Measurements from ENCODE around the gene PEPD. TPM values are rescaled to one million over a fixed set of nuclear protein-coding genes. Genes with fewer than 3 reads are reported as not detected.

Gene PEPD
- total RNA-seq, 1 experiment from 2014 or later, result 40.5 TPM

DNA sequence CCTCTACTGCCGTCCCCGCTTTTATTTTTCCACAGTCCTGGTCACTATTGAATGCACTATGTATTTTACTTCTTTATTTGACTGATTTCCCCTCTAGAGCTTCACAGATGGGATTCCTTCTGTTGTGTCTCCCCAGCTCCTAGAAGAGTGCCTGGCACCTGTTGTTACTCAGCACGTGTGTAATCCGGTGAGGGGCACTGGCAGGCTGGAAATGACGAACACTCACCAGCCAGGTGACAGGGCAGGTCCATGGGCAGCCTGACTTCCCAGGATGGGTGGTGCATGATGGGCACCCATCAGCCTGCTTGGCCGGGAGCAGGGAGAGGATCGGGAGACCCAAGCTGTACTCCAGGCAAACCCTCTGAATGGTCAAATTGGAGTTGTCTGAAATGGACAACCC lies 80.9 kb downstream of the PEPD start:
- DNase-seq (ENCODE audit: low read depth, low spot score), result no peak
- Histone ChIP-seq H3K9me3 (ENCODE audit: control insufficient read depth in 1 of 2, insufficient read depth in 1 of 2, low read depth in 1 of 2, low read length in 2 of 2) (no peaks in the 10 kb centered on the region), H3K4me1 (ENCODE audit: control insufficient read depth in 1 of 2, insufficient read depth in 2 of 2, low read length in 2 of 2) (no peaks in the 10 kb centered on the region), H3K4me3 (replicated peaks in 1 of 2; ENCODE audit: low read depth in 1 of 2, low read length in 2 of 2) (no peak overlapping the region), H3K27me3 (ENCODE audit: insufficient read depth, low read length) (no peaks in the 10 kb centered on the region), H4K20me1 (ENCODE audit: insufficient read depth) (no peaks in the 10 kb centered on the region), H2AFZ (ENCODE audit: low read depth, low read length, poor library complexity, severe bottlenecking) (no peak overlapping the region), H3K9me2 (ENCODE audit: insufficient read depth) (no peaks in the 10 kb centered on the region), H3K36me3 (ENCODE audit: control insufficient read depth in 1 of 2, insufficient read depth in 2 of 2, low read length in 2 of 2) (no peaks in the 10 kb centered on the region), H3K4me2 (ENCODE audit: low read length) (no peak overlapping the region), H3K27ac (ENCODE audit: low read depth, low read length) (no peak overlapping the region), H3K79me2 (ENCODE audit: insufficient read depth, low read length) (no peaks in the 10 kb centered on the region), H3K9ac (ENCODE audit: low read length) (no peak overlapping the region)
- ChIA-PET RAD21 (ENCODE audit: low non-redundant PET in 1 of 2, low total read pairs in 2 of 2, uncharacterized antibody in 2 of 2, unreplicated experiment in 2 of 2) (no interaction called here), CTCF (interaction anchor here (1.6 kb wide), 1 partner anchor 10 kb away, joined by 4 read pairs; no protein-coding TSS in a partner anchor), POLR2A (no interaction called here)
- TF ChIP-seq EZH2 (IDR thresholded peaks at IDR 0.05) (no peak), EGR1 (IDR thresholded peaks at IDR 0.05; ENCODE audit: low read depth) (no peak), ZFX (IDR thresholded peaks at IDR 0.05) (no peak), TCF7L2 (IDR thresholded peaks at IDR 0.05; ENCODE audit: borderline replicate concordance, extremely low read depth, insufficient read depth, insufficient read length) (no peak), YY1 (IDR thresholded peaks at IDR 0.05; ENCODE audit: extremely low read depth, insufficient replicate concordance, low read depth, low read length) (no peak), CBX3 (IDR thresholded peaks at IDR 0.05; ENCODE audit: low read depth) (no peak), SIN3A (IDR thresholded peaks at IDR 0.05; ENCODE audit: low read depth) (no peak), ELF1 (IDR thresholded peaks at IDR 0.05; ENCODE audit: borderline replicate concordance, low read depth) (no peak), POLR2A (IDR thresholded peaks at IDR 0.05; ENCODE audit: borderline replicate concordance, extremely low read depth, insufficient read depth, insufficient read length) (no peak), SRF (IDR thresholded peaks at IDR 0.05; ENCODE audit: low read depth) (no peak), RAD21 (IDR thresholded peaks at IDR 0.05; ENCODE audit: low read depth) (no peak), FOSL1 (IDR thresholded peaks at IDR 0.05; ENCODE audit: low read depth) (no peak), SP1 (IDR thresholded peaks at IDR 0.05; ENCODE audit: low read depth) (no peak), JUND (IDR thresholded peaks at IDR 0.05) (no peak), ZNF274 (IDR thresholded peaks at IDR 0.05; ENCODE audit: low read depth, low read length) (no peak)
- TF ChIP-seq, protein P1, sequence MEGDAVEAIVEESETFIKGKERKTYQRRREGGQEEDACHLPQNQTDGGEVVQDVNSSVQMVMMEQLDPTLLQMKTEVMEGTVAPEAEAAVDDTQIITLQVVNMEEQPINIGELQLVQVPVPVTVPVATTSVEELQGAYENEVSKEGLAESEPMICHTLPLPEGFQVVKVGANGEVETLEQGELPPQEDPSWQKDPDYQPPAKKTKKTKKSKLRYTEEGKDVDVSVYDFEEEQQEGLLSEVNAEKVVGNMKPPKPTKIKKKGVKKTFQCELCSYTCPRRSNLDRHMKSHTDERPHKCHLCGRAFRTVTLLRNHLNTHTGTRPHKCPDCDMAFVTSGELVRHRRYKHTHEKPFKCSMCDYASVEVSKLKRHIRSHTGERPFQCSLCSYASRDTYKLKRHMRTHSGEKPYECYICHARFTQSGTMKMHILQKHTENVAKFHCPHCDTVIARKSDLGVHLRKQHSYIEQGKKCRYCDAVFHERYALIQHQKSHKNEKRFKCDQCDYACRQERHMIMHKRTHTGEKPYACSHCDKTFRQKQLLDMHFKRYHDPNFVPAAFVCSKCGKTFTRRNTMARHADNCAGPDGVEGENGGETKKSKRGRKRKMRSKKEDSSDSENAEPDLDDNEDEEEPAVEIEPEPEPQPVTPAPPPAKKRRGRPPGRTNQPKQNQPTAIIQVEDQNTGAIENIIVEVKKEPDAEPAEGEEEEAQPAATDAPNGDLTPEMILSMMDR (IDR thresholded peaks at IDR 0.05 in 2 of 3, conservative IDR thresholded peaks at IDR 0.05 in 1 of 3; ENCODE audit: borderline replicate concordance in 1 of 3, insufficient read depth in 1 of 3, low read depth in 2 of 3, low read length in 2 of 3), result no peak
- TF ChIP-seq, protein P2, sequence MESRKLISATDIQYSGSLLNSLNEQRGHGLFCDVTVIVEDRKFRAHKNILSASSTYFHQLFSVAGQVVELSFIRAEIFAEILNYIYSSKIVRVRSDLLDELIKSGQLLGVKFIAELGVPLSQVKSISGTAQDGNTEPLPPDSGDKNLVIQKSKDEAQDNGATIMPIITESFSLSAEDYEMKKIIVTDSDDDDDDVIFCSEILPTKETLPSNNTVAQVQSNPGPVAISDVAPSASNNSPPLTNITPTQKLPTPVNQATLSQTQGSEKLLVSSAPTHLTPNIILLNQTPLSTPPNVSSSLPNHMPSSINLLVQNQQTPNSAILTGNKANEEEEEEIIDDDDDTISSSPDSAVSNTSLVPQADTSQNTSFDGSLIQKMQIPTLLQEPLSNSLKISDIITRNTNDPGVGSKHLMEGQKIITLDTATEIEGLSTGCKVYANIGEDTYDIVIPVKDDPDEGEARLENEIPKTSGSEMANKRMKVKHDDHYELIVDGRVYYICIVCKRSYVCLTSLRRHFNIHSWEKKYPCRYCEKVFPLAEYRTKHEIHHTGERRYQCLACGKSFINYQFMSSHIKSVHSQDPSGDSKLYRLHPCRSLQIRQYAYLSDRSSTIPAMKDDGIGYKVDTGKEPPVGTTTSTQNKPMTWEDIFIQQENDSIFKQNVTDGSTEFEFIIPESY (IDR thresholded peaks at IDR 0.05; ENCODE audit: extremely low read depth, insufficient replicate concordance, low read length), result no peak
- TF ChIP-seq, protein P3, sequence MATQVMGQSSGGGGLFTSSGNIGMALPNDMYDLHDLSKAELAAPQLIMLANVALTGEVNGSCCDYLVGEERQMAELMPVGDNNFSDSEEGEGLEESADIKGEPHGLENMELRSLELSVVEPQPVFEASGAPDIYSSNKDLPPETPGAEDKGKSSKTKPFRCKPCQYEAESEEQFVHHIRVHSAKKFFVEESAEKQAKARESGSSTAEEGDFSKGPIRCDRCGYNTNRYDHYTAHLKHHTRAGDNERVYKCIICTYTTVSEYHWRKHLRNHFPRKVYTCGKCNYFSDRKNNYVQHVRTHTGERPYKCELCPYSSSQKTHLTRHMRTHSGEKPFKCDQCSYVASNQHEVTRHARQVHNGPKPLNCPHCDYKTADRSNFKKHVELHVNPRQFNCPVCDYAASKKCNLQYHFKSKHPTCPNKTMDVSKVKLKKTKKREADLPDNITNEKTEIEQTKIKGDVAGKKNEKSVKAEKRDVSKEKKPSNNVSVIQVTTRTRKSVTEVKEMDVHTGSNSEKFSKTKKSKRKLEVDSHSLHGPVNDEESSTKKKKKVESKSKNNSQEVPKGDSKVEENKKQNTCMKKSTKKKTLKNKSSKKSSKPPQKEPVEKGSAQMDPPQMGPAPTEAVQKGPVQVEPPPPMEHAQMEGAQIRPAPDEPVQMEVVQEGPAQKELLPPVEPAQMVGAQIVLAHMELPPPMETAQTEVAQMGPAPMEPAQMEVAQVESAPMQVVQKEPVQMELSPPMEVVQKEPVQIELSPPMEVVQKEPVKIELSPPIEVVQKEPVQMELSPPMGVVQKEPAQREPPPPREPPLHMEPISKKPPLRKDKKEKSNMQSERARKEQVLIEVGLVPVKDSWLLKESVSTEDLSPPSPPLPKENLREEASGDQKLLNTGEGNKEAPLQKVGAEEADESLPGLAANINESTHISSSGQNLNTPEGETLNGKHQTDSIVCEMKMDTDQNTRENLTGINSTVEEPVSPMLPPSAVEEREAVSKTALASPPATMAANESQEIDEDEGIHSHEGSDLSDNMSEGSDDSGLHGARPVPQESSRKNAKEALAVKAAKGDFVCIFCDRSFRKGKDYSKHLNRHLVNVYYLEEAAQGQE (IDR thresholded peaks at IDR 0.05; ENCODE audit: low read depth), result no peak
- TF ChIP-seq, protein P4, sequence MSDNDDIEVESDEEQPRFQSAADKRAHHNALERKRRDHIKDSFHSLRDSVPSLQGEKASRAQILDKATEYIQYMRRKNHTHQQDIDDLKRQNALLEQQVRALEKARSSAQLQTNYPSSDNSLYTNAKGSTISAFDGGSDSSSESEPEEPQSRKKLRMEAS (IDR thresholded peaks at IDR 0.05), result no peak
- no TSS peak for BruUV-seq (replicated peaks)
- no peak for ATAC-seq
- intact Hi-C loops (cut with micrococcal nuclease), result no loop called here

All from HCT116 (cell line).